RKO (cell line): ENCODE measurements around the gene ISOC2.

Experiments
- DNase-seq: peaks from one replicate; pipeline ENCODE4 v3.0.0-alpha.2; 2016; ENCODE audit warnings: low spot score

ISOC2 gene

GRCh38 chr19:55489711-55490477 lies 28.5 kb upstream of the ISOC2 start:
- DNase-seq, result no peak

- no peak for DNase-seq
These were observed 27.7 kb upstream of the ISOC2 start for GRCh38 chr19:55488986-55489710.

- no peak for DNase-seq
These were observed 26.7 kb upstream of the ISOC2 start, which contains the start of gene SSC5D for GRCh38 chr19:55487924-55488687. Gene SSC5D, plus strand, starts transcription at chr19:55488436. Its CDS starts 154 bp downstream, at chr19:55488590.

GRCh38 chr19:55486971-55487923 lies 25.8 kb upstream of the ISOC2 start:
- peak; percentile 56 for DNase-seq

DNA sequence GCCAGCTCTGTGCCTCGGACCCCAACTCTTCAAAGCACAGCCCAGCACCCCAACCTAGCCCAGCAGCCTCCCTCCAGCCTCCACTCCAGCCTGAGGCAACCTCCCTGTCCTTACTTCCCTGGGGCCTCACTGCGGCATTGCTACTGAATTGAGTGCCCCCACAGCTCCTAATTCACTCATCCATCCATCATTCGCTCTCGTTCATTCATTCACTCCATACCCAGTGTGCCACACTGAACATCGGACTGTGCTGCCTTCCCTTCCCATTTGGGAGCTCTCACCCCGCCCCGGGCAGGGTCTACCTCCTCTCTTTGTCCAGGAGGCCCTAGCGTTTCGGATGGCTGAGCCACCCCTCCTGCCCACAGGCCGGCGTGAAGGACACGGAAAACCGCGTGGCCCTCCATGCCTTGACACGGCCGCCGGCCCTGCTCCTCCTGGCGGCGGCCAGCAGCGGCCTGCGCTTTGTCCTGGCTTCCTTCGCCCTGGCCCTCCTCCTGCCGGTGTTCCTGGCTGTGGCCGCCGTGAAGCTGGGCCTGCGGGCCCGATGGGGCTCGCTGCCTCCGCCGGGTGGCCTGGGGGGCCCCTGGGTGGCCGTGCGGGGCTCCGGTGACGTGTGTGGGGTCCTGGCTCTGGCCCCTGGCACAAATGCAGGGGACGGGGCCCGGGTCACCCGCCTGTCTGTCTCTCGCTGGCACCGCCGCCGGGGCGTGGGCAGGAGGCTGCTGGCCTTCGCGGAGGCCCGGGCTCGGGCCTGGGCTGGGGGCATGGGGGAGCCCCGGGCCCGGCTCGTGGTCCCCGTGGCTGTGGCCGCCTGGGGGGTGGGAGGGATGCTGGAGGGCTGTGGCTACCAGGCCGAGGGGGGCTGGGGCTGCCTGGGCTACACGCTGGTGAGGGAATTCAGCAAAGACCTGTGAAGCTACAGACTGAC lies 24.9 kb upstream of the ISOC2 start:
- DNase-seq, result no peak

- no peak for DNase-seq
These were observed 24.1 kb upstream of the ISOC2 start for GRCh38 chr19:55485439-55486011.

DNA sequence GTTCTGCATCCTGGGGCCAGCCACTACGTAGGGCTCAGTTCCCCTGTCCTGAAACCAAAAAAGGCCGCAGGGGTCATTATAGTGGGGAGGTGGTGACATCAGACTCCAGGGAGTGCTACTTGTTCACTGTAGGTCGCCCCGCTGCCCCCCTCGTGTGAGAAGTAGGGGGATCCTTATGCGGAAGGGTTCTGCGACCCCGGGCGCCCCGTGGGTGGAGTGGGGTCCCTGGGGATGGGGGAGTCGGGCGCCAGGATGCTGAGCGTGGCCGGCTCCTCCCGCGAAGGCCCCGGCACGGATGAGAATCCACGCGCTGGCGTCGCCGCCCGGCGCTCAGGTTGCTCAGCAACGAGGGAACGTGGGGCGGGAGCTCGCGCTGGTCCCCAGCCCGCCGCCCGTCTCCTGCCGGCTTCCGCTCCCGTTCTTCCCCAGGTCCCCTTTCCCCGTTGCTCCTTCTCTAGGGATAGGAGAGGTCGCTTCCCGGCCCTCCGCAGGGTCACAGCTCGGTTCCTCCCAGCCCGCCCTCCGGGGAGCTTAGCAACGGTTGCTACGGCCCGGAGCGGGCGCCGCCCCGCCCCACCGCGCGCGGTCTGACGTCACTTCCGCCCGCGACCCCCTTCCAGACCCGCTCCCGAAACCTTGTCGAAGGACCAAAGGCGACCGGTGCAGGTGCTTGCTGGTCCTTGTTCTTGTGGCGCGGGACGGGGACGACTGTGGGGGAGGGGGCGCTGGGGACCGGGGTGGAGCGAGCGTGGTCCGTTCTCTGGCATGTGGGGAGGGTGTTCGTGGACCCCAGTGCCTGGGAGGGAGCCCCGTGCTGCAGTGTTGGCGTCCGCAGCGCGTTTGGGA lies 23.4 kb upstream of the ISOC2 start, which contains the start of gene NAT14:
Gene NAT14 (plus strand): TSS at position 596 of the 846 bp plus-strand sequence. CDS start 521 bp downstream, outside the sequence.
- DNase-seq, result no peak

GRCh38 chr19:55483706-55484592 lies 22.5 kb upstream of the ISOC2 start:
- no peak for DNase-seq

GRCh38 chr19:55482967-55483705 lies 21.7 kb upstream of the ISOC2 start:
- no peak for DNase-seq

DNA sequence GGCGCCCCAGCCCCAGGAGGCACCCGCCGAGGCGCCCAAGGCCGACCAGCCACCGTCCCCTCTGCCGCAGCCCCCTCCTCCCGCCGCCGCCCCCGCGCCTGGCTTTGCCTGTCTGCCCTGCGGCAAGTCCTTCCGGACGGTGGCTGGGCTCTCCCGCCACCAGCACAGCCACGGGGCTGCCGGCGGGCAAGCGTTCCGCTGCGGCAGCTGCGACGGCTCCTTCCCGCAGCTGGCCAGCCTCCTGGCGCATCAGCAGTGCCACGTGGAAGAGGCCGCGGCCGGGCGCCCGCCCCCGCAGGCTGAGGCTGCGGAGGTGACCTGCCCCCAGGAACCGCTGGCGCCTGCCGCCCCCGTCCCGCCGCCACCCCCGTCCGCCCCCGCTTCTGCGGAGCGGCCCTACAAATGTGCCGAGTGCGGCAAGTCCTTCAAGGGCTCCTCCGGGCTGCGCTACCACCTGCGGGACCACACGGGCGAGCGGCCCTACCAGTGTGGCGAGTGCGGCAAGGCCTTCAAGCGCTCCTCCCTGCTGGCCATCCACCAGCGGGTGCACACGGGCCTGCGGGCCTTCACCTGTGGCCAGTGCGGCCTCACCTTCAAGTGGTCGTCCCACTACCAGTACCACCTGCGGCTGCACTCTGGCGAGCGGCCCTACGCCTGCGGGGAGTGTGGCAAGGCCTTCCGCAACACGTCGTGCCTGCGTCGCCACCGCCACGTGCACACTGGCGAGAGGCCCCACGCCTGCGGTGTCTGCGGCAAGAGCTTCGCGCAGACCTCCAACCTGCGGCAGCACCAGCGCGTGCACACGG lies 20.9 kb upstream of the ISOC2 start:
- no peak for DNase-seq

DNA sequence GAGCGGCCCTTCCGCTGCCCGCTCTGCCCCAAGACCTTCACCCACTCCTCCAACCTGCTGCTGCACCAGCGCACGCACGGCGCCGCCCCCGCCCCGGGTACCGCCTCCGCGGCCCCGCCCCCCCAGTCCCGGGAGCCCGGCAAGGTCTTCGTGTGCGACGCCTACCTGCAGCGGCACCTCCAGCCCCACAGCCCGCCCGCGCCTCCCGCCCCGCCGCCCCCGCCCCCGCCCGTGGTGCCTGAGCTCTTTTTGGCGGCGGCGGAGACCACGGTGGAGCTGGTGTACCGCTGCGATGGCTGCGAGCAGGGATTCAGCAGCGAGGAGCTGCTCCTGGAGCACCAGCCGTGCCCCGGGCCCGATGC lies 20.3 kb upstream of the ISOC2 start:
- DNase-seq, result no peak

GRCh38 chr19:55481148-55481793 lies 19.8 kb upstream of the ISOC2 start:
- DNase-seq, result no peak

- DNase-seq, result no peak
These were observed 18.2 kb upstream of the ISOC2 start for GRCh38 chr19:55479451-55480230.

GRCh38 chr19:55479045-55479444 lies 17.6 kb upstream of the ISOC2 start:
- DNase-seq, result no peak

DNA sequence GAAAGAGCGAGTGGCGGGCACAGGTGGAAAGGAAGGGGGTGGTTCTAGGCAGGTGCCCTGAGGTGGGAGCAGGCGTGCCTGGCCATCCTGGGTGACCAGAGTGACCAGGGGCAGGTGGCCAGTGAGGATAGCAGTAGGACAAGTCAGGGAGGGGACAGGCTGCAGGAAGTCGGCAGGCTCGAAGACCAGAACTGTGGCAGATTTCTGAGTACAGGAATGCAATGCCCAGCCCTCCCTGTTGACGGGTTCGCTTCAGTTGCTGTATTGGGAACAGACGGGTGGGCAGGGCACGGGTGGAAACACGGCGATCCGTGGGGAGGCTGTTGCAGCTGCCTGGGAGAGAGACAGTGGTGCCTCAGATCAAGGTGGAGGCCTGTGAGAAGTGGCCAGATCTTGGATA lies 16.9 kb upstream of the ISOC2 start:
- no peak for DNase-seq
